ENCODE measurements around the gene RAB11FIP4. TPM values are rescaled to one million over a fixed set of nuclear protein-coding genes. Genes with fewer than 3 reads are reported as not detected.

RAB11FIP4 gene
- total and polyA plus RNA-seq, 2 donors (not counting 3 experiments of a cell fraction or from before 2014, with no cell fraction given): 0.08 to 0.38 TPM

GRCh38 chr17:31574458-31574857 is 183.0 kb downstream of the RAB11FIP4 start:
- peaks cover 2% of the 10 kb centered on the region for H4K20me1 ChIP-seq (replicated peaks; ENCODE audit: control insufficient read depth, extremely low read depth, insufficient read depth, low read length)
- peaks cover 9 to 10% of the 10 kb centered on the region in 2 experiments for H3K36me3 ChIP-seq (ENCODE audit: control insufficient read depth in 2 of 2, extremely low read depth in 1 of 2, insufficient read depth in 2 of 2, low read length in 2 of 2)
- dilution Hi-C loops (cut with MboI; ENCODE audit: extremely low pct_ligation_motif_present, low sequenced_read_pairs) (no loop called here), intact Hi-C loops (cut with micrococcal nuclease) (no loop called here)
- peaks cover 10% of the 10 kb centered on the region for H3K4me1 ChIP-seq (ENCODE audit: control insufficient read depth, extremely low read depth, insufficient read depth, low read length)
- no peak overlapping the region for H3K4me3 ChIP-seq (replicated peaks in 1 of 3; ENCODE audit: insufficient read depth in 1 of 3, low read depth in 1 of 3, low read length in 3 of 3)
- BruUV-seq (replicated peaks): no TSS peak
- H3K79me2 ChIP-seq (ENCODE audit: control insufficient read depth, insufficient read depth, low read length): peaks cover 67% of the 10 kb centered on the region
- ChIA-PET CTCF (interaction anchor here (1.1 to 2.9 kb wide), 3 partner anchors 14 to 268 kb away, joined by 4 to 14 read pairs (median 5); no protein-coding TSS in a partner anchor), POLR2A (no interaction called here)
- FAIRE-seq (no peak), DNase-seq (ENCODE audit: low read depth, low spot score) (no peak)
- no peaks in the 10 kb centered on the region for H3K9me1 ChIP-seq (replicated peaks; ENCODE audit: control insufficient read depth, extremely low read depth, insufficient read depth, low read length)
- TF ChIP-seq FOS (IDR thresholded peaks at IDR 0.05; ENCODE audit: borderline replicate concordance, insufficient read depth, low read length) (no peak), MYC (IDR thresholded peaks at IDR 0.05; ENCODE audit: low read depth, low read length) (no peak), POLR2A (IDR thresholded peaks at IDR 0.05; ENCODE audit: low read depth, low read length) (no peak), POLR2AphosphoS5 (IDR thresholded peaks at IDR 0.05; ENCODE audit: insufficient read depth, low read depth, low read length) (no peak), EZH2 (IDR thresholded peaks at IDR 0.05; ENCODE audit: borderline replicate concordance, low read depth, low read length, severe bottlenecking) (no peak), GATA2 (IDR thresholded peaks at IDR 0.05; ENCODE audit: insufficient read depth, insufficient read length, low read depth, low read length) (no peak), JUN (IDR thresholded peaks at IDR 0.05; ENCODE audit: borderline replicate concordance, insufficient read depth, insufficient read length, low read depth) (no peak)
- TF ChIP-seq, protein P1, sequence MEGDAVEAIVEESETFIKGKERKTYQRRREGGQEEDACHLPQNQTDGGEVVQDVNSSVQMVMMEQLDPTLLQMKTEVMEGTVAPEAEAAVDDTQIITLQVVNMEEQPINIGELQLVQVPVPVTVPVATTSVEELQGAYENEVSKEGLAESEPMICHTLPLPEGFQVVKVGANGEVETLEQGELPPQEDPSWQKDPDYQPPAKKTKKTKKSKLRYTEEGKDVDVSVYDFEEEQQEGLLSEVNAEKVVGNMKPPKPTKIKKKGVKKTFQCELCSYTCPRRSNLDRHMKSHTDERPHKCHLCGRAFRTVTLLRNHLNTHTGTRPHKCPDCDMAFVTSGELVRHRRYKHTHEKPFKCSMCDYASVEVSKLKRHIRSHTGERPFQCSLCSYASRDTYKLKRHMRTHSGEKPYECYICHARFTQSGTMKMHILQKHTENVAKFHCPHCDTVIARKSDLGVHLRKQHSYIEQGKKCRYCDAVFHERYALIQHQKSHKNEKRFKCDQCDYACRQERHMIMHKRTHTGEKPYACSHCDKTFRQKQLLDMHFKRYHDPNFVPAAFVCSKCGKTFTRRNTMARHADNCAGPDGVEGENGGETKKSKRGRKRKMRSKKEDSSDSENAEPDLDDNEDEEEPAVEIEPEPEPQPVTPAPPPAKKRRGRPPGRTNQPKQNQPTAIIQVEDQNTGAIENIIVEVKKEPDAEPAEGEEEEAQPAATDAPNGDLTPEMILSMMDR (IDR thresholded peaks at IDR 0.05; ENCODE audit: extremely low read depth in 1 of 2, insufficient read depth in 1 of 2, low read depth in 1 of 2, low read length in 2 of 2): no peak
- TF ChIP-seq, protein P2, sequence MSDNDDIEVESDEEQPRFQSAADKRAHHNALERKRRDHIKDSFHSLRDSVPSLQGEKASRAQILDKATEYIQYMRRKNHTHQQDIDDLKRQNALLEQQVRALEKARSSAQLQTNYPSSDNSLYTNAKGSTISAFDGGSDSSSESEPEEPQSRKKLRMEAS (IDR thresholded peaks at IDR 0.05; ENCODE audit: insufficient read depth, insufficient read length): no peak
- no peak overlapping the region for H3K27ac ChIP-seq (ENCODE audit: insufficient read depth, low read depth, low read length)
- no peak overlapping the region for H3K4me2 ChIP-seq (ENCODE audit: insufficient read depth, low read length)
- no peaks in the 10 kb centered on the region for H3K9me3 ChIP-seq (replicated peaks; ENCODE audit: control insufficient read depth, insufficient read depth, low read length)
- H2AFZ ChIP-seq (ENCODE audit: low read depth, low read length): no peak overlapping the region
- no peaks in the 10 kb centered on the region for H3K27me3 ChIP-seq (ENCODE audit: control insufficient read depth in 2 of 2, insufficient read depth in 2 of 2, low read length in 2 of 2)
- H3K9ac ChIP-seq (replicated peaks; ENCODE audit: extremely low read depth, insufficient read depth, low read length): no peak overlapping the region
